IMR-90 (cell line): ENCODE measurements around the gene TTC29. TPM values are rescaled to one million over a fixed set of nuclear protein-coding genes. Genes with fewer than 3 reads are reported as not detected.

Experiments
- ATAC-seq: fragments of 200-7000 bp; cut with Tn5 transposase; 2 replicates; pipeline ENCODE4 v1.9.1; 2020; ENCODE audit warnings: low read depth, mild to moderate bottlenecking, moderate library complexity
- BruUV-seq: library from RNA; stranded (reverse); fragments of 400-500 nt; replicated peaks from 2 replicates; lab custom pipeline; 2021; lab: Mats Ljungman, UMichigan
- CTCF ChIA-PET: fragments of 300-600 bp; formaldehyde crosslinking; extraction: SDS; loops from one replicate; lab custom pipeline; 2021; ENCODE audit warnings: antibody characterized with exemption; lab: Yijun Ruan, JAX
- POLR2A ChIA-PET: fragments of 300-600 bp; sonication (Branson Sonifier 250); formaldehyde crosslinking; loops from one replicate; lab custom pipeline; 2022; ENCODE audit warnings: antibody characterized with exemption; ENCODE audit not compliant: unreplicated experiment; lab: Charles Lee
- DNase-seq: peaks from one replicate; pipeline ENCODE4 v3.0.0; 2013
- H2AFZ ChIP-seq: replicated peaks from 2 replicates; pipeline ENCODE3; 2013; ENCODE audit warnings: low read length, mild to moderate bottlenecking; ENCODE audit not compliant: poor library complexity
- H2AK5ac ChIP-seq: 2 replicates; pipeline ENCODE4 v1.6.1; 2013; ENCODE audit warnings: low read depth, low read length, inconsistent platforms
- H2AK9ac ChIP-seq: replicated peaks from 2 replicates; pipeline ENCODE3; 2013; ENCODE audit warnings: mild to moderate bottlenecking, low read depth, low read length, moderate library complexity; ENCODE audit not compliant: poor library complexity
- H2BK120ac ChIP-seq: 2 replicates; pipeline ENCODE4 v1.6.1; 2013; ENCODE audit warnings: low read depth, low read length, inconsistent platforms
- H2BK15ac ChIP-seq: 3 replicates; pipeline ENCODE4 v1.6.1; 2013; ENCODE audit warnings: low read depth, low read length, inconsistent platforms
- H2BK20ac ChIP-seq: 2 replicates; pipeline ENCODE4 v1.6.1; 2013; ENCODE audit warnings: low read depth, mild to moderate bottlenecking, inconsistent platforms, low read length, moderate library complexity
- H2BK5ac ChIP-seq: 2 replicates; pipeline ENCODE4 v1.6.1; 2013; ENCODE audit warnings: mild to moderate bottlenecking, low read depth, low read length, inconsistent platforms; ENCODE audit not compliant: poor library complexity, severe bottlenecking
- H3K14ac ChIP-seq: replicated peaks from 2 replicates; pipeline ENCODE4 v1.6.1; 2013; ENCODE audit warnings: low read depth, low read length, inconsistent platforms
- H3K18ac ChIP-seq: 2 replicates; pipeline ENCODE4 v1.6.1; 2013; ENCODE audit warnings: low read depth, low read length, control low read depth
- H3K23ac ChIP-seq: 2 replicates; pipeline ENCODE4 v1.6.1; 2013; ENCODE audit warnings: low read depth, low read length, inconsistent platforms
- H3K27ac ChIP-seq: 2 replicates; pipeline ENCODE4 v1.5.1; 2013; ENCODE audit warnings: mild to moderate bottlenecking, control low read depth, low read length; ENCODE audit not compliant: insufficient read depth
- H3K27me3 ChIP-seq: 2 replicates; pipeline ENCODE4 v1.6.1; 2013; ENCODE audit warnings: low read length; ENCODE audit not compliant: control insufficient read depth, insufficient read depth
- H3K36me3 ChIP-seq: 2 replicates; pipeline ENCODE4 v1.6.1; 2013; ENCODE audit warnings: low read length, mixed read lengths; ENCODE audit not compliant: control insufficient read depth, insufficient read depth
- H3K4ac ChIP-seq: 2 replicates; pipeline ENCODE4 v1.6.1; 2013; ENCODE audit warnings: low read depth, low read length, inconsistent platforms
- H3K4me1 ChIP-seq: 2 replicates; pipeline ENCODE4 v1.6.1; 2013; ENCODE audit warnings: low read length, mixed read lengths; ENCODE audit not compliant: control insufficient read depth, insufficient read depth
- H3K4me2 ChIP-seq: 2 replicates; pipeline ENCODE4 v1.6.1; 2013; ENCODE audit warnings: low read depth, mild to moderate bottlenecking, control low read depth, low read length, moderate library complexity
- H3K4me3 ChIP-seq: 2 replicates; pipeline ENCODE4 v1.5.1; 2013; ENCODE audit warnings: low read depth, mild to moderate bottlenecking, control low read depth, low read length, moderate library complexity; ENCODE audit not compliant: insufficient read depth
- H3K56ac ChIP-seq: 2 replicates; pipeline ENCODE4 v1.6.1; 2013; ENCODE audit warnings: low read length, inconsistent platforms; ENCODE audit not compliant: insufficient read depth; ENCODE audit errors: extremely low read depth
- H3K79me1 ChIP-seq, 2 experiments: 2 replicates each; pipeline ENCODE4 v1.6.1; 2013; ENCODE audit warnings: low read length in 2 of 2, inconsistent platforms in 1 of 2, low read depth in 1 of 2
- H3K9ac ChIP-seq: 2 replicates; pipeline ENCODE4 v1.6.1; 2013; ENCODE audit warnings: low read depth, low read length, control low read depth
- H3K9me1 ChIP-seq: 2 replicates; pipeline ENCODE4 v1.6.1; 2013; ENCODE audit warnings: low read length, inconsistent platforms; ENCODE audit not compliant: insufficient read depth
- H3K9me3 ChIP-seq: 2 replicates; pipeline ENCODE4 v1.6.1; 2013; ENCODE audit warnings: low read length; ENCODE audit not compliant: control insufficient read depth, insufficient read depth
- H4K20me1 ChIP-seq: 2 replicates; pipeline ENCODE4 v1.6.1; 2013; ENCODE audit warnings: low read length, inconsistent platforms; ENCODE audit not compliant: insufficient read depth
- H4K5ac ChIP-seq: 2 replicates; pipeline ENCODE4 v1.6.1; 2013; ENCODE audit warnings: mild to moderate bottlenecking, low read depth, low read length, control low read depth
- H4K8ac ChIP-seq, 2 experiments: 2 replicates each; pipeline ENCODE4 v1.6.1; 2013; ENCODE audit warnings: low read depth in 2 of 2, low read length in 2 of 2, control low read depth in 1 of 2, inconsistent platforms in 1 of 2
- H4K91ac ChIP-seq: 2 replicates; pipeline ENCODE4 v1.6.1; 2013; ENCODE audit warnings: low read depth, low read length, inconsistent platforms; ENCODE audit not compliant: insufficient read depth
- BHLHE40 ChIP-seq: fragments of 150-350 bp; IDR thresholded peaks from 2 replicates; pipeline ENCODE4 v1.6.1; 2016; ENCODE audit warnings: mild to moderate bottlenecking, low read depth, low read length
- CEBPB ChIP-seq: IDR thresholded peaks from 2 replicates; pipeline ENCODE4 v1.6.1; 2012; ENCODE audit warnings: low read depth, low read length, improper control_type of control experiment
- CHD1 ChIP-seq: IDR thresholded peaks from 2 replicates; pipeline ENCODE4 v1.6.1; 2012; ENCODE audit warnings: low read depth, low read length, improper control_type of control experiment
- FOS ChIP-seq: fragments of 150-350 bp; IDR thresholded peaks from 2 replicates; pipeline ENCODE4 v1.6.1; 2016; ENCODE audit warnings: low read depth, low read length
- MAZ ChIP-seq: IDR thresholded peaks from 2 replicates; pipeline ENCODE4 v1.6.1; 2012; ENCODE audit warnings: low read depth, mild to moderate bottlenecking, low read length, improper control_type of control experiment, moderate library complexity, borderline replicate concordance
- MXI1 ChIP-seq: IDR thresholded peaks from 2 replicates; pipeline ENCODE4 v1.6.1; 2012; ENCODE audit warnings: low read depth, mild to moderate bottlenecking, low read length, moderate library complexity, borderline replicate concordance
- NFE2L2 ChIP-seq: fragments of 150-350 bp; IDR thresholded peaks from 2 replicates; pipeline ENCODE4 v1.6.1; 2016; ENCODE audit warnings: low read depth, mild to moderate bottlenecking, low read length
- POLR2A ChIP-seq: IDR thresholded peaks from 2 replicates; pipeline ENCODE4 v1.6.1; 2012; ENCODE audit warnings: mild to moderate bottlenecking, low read depth, low read length
- RAD21 ChIP-seq: IDR thresholded peaks from 2 replicates; pipeline ENCODE4 v1.6.1; 2012; ENCODE audit warnings: low read length, improper control_type of control experiment
- RCOR1 ChIP-seq: IDR thresholded peaks from 2 replicates; pipeline ENCODE4 v1.6.1; 2012; ENCODE audit warnings: mild to moderate bottlenecking, low read length, improper control_type of control experiment; ENCODE audit not compliant: insufficient replicate concordance
- RFX5 ChIP-seq: IDR thresholded peaks from 2 replicates; pipeline ENCODE4 v1.8.0; 2012; ENCODE audit warnings: low read depth, mild to moderate bottlenecking, low read length, moderate library complexity
- SMC3 ChIP-seq: fragments of 150-350 bp; IDR thresholded peaks from 2 replicates; pipeline ENCODE4 v1.6.1; 2016; ENCODE audit warnings: low read depth, mild to moderate bottlenecking, antibody characterized with exemption, low read length, moderate library complexity
- WGBS, 2 experiments: methylation state at CpG; one replicate each; pipeline versions ENCODE4 v1.1.5 to v1.1.7; 2013; ENCODE audit warnings: missing lambda C conversion rate in 2 of 2; ENCODE audit not compliant: insufficient read length in 1 of 2; ENCODE audit errors: extremely low coverage in 2 of 2; 5-methylcytosine and 5-hydroxymethylcytosine counted together
- dilution Hi-C: fragments of 300-500 bp; cut with HindIII; formaldehyde crosslinking; loops from one replicate; pipeline ENCODE4 v1.14.3; 2018; ENCODE audit warnings: low sequenced_read_pairs; ENCODE audit not compliant: unreplicated experiment
- in situ Hi-C: fragments of 300-500 bp; cut with MboI; formaldehyde crosslinking; loops from 3 replicates; pipeline ENCODE4 v1.14.3; 2019; ENCODE audit warnings: low sequenced_read_pairs, inconsistent platforms, mixed read lengths
- intact Hi-C: fragments of 100-400 bp; cut with micrococcal nuclease; formaldehyde crosslinking; loops from 2 replicates; pipeline ENCODE4 v1.10.0; 2022
- polyA plus RNA-seq, 3 experiments: library from polyadenylated mRNA; depleted of rRNA; stranded (reverse); fragments of >200 nt; gene quantifications; 2 replicates each; pipeline ENCODE4 v1.2.3, GENCODE V29; 2012; ENCODE audit warnings: low replicate concordance in 1 of 3
- total RNA-seq: library from RNA; depleted of rRNA; stranded (reverse); fragments of >200 nt; gene quantifications from 2 replicates; pipeline ENCODE4 v1.2.3, GENCODE V29; 2012
- TF ChIP-seq, protein P1 (sequence below): fragments of 150-350 bp; IDR thresholded peaks from 2 replicates; pipeline ENCODE4 v1.6.1; 2017; ENCODE audit warnings: mild to moderate bottlenecking, antibody characterized with exemption, low read length, low read depth
- TF ChIP-seq, protein P2 (sequence below): conservative IDR thresholded peaks from 2 replicates; pipeline ENCODE4 v1.5.1; 2012; ENCODE audit warnings: mild to moderate bottlenecking, low read depth, low read length, improper control_type of control experiment

Gene TTC29
- total and polyA plus RNA-seq, 2 of the 4 experiments (the other 2 are of a cell fraction): not detected

DNA sequence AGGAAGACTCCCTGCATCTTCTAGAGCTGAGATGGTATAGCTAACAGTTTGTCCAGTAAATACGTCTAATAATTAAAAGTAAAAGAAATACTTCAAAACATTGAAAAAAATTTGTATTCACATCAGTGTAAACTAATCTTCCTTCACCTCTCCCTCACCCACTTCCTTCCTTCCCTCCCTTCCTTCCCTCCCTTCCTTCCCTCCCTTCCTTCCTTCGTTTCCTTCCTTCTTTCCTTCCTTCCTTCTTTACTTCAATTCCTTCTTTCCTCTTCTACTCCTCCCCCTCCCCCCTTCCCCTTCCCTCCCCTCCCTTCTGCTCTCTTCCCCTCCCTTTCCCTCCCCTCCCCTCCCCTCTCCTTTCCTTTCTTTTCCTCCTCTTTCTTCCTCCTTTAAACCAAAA is 203.2 kb downstream of the TTC29 start:
- Histone ChIP-seq H3K9ac (no peak overlapping the region), H4K8ac (no peak overlapping the region), H3K36me3 (no peaks in the 10 kb centered on the region), H2AK5ac (no peak overlapping the region), H3K9me1 (no peaks in the 10 kb centered on the region), H3K4ac (no peak overlapping the region), H2BK5ac (no peak overlapping the region), H3K4me2 (no peak overlapping the region), H3K4me3 (no peak overlapping the region), H3K9me3 (no peaks in the 10 kb centered on the region), H2BK120ac (no peak overlapping the region), H4K20me1 (no peaks in the 10 kb centered on the region), H3K27me3 (no peaks in the 10 kb centered on the region), H3K27ac (no peak overlapping the region), H2AK9ac (no peak overlapping the region), H3K18ac (no peak overlapping the region), H3K56ac (no peak overlapping the region), H3K14ac (no peak overlapping the region), H3K23ac (no peak overlapping the region), H3K4me1 (no peaks in the 10 kb centered on the region), H3K79me1 (no peaks in the 10 kb centered on the region), H4K91ac (no peak overlapping the region), H4K5ac (no peak overlapping the region), H2BK15ac (no peak overlapping the region), H2AFZ (no peak overlapping the region), H2BK20ac (no peak overlapping the region)
- BruUV-seq: no TSS peak
- intact Hi-C loops: no loop called here
- in situ Hi-C loops: no loop called here
- no peak for TF ChIP-seq RCOR1
- TF ChIP-seq CHD1: no peak
- TF ChIP-seq POLR2A: no peak
- TF ChIP-seq, protein P1, sequence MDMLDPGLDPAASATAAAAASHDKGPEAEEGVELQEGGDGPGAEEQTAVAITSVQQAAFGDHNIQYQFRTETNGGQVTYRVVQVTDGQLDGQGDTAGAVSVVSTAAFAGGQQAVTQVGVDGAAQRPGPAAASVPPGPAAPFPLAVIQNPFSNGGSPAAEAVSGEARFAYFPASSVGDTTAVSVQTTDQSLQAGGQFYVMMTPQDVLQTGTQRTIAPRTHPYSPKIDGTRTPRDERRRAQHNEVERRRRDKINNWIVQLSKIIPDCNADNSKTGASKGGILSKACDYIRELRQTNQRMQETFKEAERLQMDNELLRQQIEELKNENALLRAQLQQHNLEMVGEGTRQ: no peak
- no peak for TF ChIP-seq CEBPB
- TF ChIP-seq SMC3: no peak
- no peak for TF ChIP-seq MXI1
- TF ChIP-seq FOS: no peak
- no peak for TF ChIP-seq NFE2L2
- TF ChIP-seq BHLHE40: no peak
- TF ChIP-seq, protein P2, sequence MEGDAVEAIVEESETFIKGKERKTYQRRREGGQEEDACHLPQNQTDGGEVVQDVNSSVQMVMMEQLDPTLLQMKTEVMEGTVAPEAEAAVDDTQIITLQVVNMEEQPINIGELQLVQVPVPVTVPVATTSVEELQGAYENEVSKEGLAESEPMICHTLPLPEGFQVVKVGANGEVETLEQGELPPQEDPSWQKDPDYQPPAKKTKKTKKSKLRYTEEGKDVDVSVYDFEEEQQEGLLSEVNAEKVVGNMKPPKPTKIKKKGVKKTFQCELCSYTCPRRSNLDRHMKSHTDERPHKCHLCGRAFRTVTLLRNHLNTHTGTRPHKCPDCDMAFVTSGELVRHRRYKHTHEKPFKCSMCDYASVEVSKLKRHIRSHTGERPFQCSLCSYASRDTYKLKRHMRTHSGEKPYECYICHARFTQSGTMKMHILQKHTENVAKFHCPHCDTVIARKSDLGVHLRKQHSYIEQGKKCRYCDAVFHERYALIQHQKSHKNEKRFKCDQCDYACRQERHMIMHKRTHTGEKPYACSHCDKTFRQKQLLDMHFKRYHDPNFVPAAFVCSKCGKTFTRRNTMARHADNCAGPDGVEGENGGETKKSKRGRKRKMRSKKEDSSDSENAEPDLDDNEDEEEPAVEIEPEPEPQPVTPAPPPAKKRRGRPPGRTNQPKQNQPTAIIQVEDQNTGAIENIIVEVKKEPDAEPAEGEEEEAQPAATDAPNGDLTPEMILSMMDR: no peak
- no peak for TF ChIP-seq RFX5
- TF ChIP-seq RAD21: no peak
- TF ChIP-seq MAZ: no peak
- ATAC-seq (no peak), DNase-seq (no peak)
- ChIA-PET CTCF (no interaction called here), POLR2A (no interaction called here)
- WGBS, 2 experiments: 60% methylated on average over 1 of the region's 2 CpGs; no CpG with 5 or more reads in 1 of the 2 experiments
- dilution Hi-C loops: no loop called here
